Hepatic stellate cell (primary cell): ENCODE data around the gene RPS6KA2.

Experiments
- DNase-seq: peaks from one replicate; pipeline ENCODE4 v3.0.0; 2011; ENCODE audit warnings: low spot score

The RPS6KA2 gene

DNA sequence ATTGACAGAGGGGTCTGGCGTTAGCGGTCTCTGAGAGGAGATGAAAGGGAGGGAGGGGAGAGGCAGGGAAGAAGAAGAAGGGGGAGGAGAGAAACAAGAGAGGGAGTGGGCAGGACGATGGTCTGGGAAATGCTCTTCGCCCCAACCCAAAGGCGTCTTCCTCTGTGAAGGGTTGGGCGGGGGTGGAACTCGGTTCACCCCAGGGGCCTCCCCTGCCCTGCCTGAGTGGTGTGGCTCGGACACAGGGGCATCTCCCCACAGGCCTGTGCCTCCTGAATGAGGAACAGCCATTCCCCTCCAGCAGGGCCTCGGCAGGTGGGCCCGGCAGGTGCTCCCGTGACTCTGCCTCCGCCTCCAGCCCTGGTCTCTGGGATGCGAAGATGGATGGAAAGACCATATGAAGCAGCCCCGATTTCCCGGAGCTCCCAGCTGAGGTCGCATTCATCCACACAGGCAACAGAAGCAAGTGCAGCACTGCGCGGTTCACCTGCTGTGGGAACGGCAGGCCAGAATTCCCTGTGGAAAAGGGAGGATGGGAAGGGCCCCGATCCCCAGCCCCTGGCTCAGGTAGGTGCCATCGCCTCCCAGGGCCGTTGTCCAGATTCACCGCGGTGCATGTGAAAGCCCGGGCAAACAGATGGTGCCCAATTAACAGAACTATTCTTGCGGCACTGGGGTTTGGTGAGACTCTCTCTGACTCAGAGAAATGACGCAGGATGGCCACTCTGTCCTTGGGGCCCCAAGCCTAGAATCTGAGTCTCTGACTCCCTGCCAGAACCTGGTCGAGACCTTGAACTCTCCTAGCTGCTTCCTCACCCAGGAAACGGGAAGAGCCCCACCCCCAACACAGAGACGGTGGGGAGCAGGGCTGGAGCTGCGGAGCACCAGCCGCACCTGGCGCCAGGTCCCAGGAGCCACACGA, 29.4 kb upstream of the RPS6KA2 start:
- peak; percentile 34 for DNase-seq

DNA sequence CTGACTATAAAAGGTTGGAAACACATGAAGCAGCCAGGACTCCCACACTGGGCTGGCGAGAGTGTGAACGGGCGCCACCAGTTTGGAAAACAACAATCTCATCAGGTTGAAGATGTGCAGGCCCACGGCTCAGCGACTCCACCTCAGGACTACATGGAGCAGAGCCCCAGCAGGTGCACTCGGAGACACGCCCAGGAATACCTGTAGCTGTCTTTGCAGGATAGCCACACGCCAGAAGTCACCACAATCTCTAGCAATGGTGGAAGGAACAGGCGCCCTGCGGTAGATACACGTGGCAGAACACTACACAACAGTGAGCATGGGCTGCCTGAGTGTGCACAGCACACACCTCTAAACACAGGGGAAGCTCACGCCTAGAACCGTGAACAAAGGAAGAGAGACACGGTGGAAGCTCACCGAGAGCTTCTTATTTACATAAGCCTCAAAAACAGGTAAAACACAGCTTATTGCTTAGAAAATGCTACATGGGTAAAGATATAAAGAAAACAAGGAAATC, 28.7 kb upstream of the RPS6KA2 start:
- DNase-seq: no peak

DNA sequence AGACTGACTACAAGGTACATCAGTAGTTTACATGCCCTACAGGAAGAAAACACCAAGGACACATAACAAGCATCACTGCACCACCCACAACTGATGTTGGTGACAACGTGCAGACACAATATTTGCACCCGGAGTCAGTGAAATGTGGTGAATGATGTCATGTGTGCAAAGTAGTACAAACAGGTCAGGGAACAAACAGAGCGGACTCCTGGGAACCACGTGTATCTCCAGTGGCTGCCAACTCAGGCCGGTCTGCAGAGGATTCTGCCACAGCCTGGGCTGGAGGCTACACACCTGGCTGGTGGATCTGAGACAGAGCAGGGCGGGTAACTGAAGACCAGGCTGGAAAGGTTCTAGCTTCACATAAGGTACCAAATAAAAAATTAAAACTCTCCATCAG, 28.2 kb upstream of the RPS6KA2 start:
- no peak for DNase-seq

DNA sequence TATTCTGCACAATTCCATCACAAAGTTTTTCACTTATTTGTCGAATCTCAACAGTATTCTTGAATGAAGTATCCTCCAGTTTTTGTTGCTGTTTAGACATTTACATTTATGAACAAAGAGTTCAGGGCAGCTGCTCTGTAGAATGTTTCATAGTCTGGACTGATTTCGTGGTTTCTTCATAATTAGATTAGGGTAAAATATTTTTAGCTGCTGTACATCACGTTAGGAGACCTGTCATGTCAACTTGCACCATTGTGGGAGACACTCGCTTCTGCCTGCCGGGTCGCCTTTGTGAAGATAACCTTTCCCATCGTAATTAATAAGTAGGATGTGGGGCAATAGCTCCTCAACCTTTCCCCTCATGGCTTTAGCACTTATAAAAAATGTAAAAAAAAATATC, 27.5 kb upstream of the RPS6KA2 start:
- no peak for DNase-seq

DNA sequence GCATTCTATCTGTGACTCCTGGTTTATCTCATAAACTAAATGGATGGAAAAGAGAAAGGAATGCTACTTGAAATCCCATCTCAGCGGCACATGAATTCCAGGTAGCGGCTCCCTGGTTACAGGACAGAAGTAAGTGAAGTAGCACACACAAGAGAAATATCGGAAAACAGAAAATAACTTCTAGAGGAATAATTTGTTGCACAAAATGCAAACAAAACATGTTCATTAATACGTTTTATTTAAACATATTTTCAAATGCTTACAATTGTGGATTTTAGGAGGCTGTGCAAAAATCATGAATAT, 26.5 kb upstream of the RPS6KA2 start:
- no peak for DNase-seq

DNA sequence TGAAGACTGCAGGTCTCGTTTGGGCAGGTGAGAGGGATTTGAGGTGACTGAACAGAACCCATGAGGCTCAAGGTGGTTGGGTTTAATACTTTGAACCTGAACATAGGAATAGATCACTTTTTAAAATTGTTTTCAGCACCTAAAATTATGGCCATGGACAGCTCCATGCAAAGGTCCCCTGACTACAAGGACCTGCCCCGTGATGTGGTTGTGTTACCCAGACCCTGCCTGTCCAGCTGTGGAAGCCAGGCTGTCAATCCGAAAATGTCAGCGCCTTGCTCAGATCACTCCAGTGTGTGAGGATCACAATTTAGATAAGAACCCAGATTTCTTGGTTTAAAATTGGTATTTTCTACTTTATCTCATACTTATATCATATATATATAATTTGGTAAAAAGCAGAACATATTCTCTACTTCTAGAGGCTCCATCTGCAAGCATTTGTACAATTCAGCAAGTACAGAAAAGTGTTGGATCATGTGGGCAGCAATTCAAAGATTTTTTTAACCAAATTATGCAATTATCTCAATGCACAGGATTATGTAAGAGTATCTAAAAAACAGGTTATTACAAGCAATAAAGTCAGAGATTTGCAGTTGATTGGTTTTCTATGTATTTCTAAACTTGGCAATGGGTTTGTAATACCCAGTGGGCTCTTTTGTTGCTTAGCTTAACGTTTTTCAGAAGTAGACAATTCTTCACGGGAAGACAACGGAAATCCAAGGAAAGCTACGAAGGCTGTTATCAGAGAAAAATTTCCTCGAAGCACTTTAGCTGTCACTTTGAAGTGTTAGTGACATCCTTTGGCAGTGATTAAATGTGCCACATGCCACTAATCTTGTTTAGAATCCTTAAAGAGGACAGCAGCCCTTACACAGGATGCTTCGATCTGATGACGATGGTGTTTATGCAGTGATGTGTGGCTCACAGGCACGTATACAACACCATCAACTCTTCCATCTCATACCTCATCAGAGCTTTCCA, 24.1 kb upstream of the RPS6KA2 start:
- DNase-seq: no peak

DNA sequence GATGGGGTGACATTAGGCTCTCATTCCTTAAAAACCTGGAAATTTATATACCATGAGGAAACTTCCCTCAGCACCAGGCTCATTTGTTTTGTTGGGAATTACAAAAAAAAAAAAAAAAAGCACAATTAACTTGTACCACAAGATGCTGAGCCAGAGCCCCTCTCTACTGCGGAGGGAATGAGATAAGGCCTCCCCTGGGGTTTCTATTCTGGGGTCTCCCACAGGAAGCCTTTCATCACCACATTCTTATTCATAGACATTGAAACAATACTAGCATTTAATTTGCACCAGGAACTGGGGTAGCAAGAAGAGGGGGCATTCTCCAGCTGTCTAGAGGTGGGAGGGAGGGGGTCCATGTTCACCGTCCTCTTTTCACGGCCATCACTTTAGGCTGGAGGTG, 23.0 kb upstream of the RPS6KA2 start:
- no peak for DNase-seq

DNA sequence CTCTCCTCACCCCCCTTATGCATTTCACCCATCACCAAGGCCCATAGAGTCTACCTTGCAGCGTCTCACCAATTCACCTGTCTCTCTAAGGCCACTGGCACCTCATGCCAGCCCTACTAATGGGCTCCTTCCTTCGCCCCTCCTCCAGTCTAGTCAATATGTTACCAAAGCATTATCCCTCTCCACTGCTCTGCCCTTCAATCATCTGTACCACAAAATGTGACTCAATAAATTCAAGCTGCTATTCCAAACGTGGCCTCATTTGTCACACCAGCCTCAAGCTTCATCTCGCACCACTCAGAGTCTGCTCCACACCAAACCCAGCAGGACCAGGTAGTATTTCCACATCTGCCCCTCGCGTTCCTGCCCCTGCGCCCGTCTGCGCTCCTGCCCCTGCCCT, 21.8 kb upstream of the RPS6KA2 start:
- no peak for DNase-seq

DNA sequence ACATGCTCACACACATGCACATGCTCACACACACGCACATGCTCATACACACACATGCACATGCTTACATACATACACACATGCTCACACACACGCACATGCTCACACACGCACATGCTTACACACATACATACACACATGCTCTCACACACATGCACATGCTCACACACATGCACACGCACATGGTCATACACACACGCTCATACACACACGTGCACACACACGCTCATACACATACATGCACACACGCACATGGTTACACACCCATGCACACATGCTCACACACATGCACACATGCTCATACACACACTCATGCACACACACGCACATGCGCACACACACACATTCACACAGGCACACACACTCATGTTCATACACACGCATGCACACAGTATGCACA, 20.8 kb upstream of the RPS6KA2 start:
- DNase-seq: no peak

DNA sequence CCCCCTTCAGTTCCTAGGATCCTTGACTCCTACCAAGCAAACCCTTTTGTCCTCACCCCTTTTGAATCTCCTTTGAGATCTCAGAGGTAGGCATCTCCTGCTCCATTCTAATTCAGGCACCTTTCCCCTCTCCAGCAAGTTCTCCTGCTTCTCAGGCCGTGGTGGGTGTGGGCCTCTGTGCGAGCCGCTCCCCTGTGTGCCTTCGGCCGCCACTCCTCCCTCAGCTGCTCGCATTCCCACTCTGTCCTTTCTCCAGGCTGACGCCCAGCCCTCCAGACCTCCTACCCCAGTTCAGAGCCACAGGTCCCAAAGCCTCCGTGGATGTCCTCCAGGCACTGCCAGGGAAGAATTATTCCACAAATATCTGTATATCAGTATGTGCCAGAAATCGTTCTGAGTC, 19.7 kb upstream of the RPS6KA2 start:
- no peak for DNase-seq

DNA sequence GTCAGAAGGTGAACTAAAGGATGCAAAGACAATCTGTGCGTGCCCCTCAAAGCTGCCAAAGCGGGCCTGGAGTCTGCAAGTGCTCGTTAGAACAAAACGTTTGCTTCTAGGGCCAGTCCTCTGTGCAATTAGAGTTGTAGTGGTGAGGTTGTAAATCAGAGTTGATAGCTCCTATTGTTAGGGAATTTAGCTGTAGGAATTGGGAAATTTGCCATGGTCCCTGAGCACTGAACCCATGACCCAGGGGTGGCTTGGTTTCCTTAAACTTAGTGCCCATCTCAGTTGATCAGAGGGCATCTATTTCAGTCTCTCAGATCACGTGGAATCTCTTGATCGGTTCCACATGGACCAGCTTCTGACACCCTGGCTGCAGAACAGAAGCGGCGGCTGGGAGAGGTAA, 18.8 kb upstream of the RPS6KA2 start:
- no peak for DNase-seq

DNA sequence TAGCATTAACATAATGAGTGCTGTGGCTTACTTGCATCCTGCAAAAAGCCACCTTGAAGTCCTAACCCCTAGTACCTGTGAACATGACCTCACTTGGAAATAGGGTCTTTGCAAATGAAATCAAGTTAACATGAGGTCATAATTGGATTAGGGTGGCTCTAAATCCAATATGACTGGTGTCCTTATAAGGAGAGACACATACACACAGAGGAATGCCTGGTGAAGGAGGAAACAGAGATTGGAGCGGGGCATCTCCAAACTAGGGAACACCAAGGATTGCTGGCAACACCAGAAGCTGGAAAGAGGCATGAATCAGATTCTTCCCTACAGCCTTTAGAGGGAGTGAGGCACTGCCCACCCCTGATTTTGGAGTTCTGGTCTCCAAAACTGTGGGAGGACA, 17.6 kb upstream of the RPS6KA2 start:
- DNase-seq: no peak

DNA sequence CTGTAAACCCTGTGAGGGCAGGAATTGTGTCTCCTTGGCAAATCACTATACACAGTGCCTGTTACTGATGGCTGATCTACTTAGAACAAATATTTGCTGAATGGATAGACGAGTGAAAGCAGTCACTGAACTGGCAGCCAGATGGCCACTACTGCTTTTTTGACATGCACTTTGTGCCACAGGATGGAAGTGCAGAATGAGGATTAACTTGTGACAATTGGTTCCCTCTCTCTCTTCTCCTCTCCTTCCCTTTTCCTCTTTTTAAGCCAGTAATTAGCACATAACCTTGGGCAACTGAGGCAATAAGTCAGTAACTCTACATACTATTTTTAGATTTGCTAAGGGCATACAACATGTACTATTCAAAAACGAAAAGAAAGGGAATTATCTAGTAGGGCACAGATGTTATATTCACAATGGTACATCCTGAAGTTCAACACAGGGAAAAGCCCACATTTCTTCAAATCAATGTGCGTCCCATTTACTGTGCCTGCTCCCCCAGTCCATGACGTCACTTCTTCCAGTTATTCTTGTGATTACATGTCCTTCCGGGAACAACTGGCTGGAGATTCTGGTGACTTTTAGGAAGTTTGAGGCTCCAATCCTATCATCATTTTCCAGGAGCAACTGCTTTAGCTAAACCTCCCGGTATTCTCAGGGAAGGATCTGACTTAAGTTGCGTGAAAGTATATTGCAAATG, 17.0 kb upstream of the RPS6KA2 start:
- DNase-seq: no peak

DNA sequence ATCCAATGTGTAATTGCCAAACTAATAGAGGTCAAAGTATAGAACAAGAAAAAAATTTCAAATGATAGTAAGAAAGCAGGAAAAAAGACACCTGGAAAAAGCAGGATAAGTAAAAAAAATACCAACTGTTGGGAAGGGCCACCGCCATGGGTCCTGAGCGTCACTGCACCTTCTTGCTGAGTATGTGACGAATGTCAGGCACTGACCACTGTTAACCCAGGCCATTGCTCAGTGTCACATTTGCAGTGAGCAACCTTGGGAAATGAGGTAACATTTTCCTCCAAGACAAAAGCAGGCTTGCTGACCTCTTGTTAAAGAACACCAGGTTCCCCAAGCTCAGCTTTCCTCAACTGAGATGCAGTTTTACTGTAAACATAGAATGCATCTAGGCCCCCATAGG, 15.6 kb upstream of the RPS6KA2 start:
- no peak for DNase-seq

DNA sequence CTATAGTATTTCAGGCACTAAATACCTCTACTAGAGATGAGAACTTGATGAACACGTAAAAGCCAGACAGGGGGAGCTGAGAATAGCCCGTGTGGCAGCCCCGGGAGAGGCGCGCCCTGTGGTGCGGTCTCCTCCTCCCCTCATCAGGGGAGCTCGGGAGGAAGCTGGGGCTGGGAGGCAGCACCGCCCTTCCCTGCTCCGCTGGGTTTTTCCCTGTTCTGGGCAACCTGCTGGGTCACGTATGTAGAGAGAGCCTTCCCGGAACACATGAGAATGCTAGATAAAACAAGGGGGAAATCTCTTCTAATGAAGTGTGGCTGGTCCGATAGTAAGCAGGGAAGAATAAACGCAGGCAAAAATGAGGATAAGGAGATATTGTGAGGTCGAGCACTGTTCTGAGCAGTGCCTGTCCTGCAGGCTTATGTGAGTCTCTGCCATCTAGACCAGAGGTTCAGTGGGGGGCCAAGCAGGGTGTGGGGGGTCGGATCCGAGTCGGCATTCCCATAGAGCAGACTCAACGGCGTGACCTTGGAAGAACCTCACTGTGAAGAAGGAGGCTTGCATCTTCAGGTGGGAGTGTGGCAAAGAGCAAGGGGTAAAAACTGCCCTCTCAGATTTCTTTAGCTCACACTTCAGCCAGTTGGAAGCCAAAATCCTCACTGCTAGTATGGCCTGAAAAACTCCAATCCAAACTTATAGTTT, 13.4 kb upstream of the RPS6KA2 start:
- peak; percentile 41 for DNase-seq

DNA sequence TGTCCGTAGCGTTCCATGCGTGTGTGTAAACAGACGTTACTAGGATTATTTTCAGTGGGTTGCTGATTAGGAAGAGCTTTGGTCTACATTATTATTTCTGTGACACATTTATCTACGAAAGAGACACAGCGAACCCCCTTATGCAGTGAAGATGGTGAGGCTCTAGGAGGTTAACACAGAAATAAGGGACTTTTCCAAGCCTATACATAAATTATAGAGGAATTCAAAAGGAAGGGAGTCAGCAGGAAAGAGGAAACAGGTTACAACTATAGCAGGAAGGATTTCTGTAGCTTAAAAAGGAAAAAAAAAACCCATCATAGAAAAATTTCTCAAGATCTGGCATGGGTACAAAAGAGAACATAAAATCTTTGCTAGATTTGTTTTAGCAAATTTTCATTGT, 12.9 kb upstream of the RPS6KA2 start:
- DNase-seq: no peak

DNA sequence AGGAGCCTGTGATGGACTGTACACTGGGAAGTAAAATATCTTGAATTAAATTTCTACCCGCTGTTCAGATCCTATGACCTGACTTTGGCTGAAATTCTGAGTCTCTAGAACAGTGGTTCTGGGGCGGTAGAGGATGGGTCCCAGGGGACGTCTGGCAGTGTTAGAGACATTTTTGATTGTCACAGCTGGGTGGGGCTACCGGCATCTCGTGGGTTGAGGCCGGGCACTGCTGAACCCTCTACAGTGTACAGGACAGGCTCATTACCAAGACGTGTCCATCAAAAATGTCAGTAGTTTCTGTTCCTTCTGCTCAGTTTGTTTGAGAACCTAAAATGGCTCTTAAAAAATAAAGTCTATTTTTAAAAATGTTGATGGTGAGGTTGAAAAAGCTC, 11.5 kb upstream of the RPS6KA2 start:
- no peak for DNase-seq

DNA sequence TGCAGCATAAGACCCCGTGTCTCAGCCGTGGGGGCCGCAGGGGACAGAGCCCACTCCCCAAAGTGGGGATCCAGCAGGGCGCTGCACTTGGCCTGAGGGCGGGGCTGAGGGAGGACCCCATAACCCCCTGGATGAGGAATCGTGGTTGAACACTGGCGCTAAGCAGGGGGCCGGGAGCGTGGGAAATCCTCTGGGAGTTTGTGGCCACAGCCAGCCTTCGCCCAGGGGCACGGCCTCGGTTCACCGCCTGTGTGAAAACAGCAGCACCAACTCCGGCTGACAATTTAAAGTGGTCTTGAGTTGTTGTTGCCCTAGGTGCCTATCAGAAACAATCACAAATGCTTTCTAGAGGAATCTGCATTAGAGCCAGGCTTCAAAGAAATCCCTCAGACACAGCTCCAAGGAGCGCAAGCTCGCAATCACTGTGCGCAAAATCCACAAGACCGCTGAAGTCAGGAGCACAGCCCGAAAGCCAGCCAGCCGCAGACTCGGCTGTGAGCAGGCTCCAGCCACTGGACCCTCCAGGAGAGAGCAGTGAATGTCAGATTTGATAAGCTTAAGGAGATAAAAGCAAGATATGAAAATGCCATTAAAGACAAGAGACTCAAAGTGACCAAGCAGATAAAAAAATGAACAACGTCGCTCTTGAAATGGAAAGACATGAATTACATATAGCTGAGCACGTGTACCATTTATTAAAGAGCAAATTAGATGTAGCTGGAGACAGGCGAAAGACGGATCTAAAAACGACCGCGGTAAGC, 10.9 kb upstream of the RPS6KA2 start:
- DNase-seq: no peak

DNA sequence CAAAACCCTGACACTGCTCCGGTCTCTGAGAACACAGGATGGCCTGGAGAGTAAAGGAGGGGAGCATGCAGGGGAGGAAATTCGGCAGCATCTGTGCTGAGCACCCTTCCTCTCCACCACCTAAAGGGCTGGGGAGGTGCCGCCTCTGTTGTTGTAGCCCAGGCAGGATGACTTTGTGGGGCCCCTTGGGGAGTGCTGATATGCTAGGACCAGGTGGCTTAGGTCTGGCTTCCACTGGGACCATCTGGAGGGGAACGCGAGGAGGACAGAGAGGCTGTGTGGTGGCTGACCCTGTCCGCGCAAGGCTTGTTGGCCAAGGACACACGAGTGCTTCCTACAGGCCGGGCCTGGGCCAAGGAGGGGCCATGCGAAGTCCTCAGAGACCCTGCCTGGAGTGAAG, 9.9 kb upstream of the RPS6KA2 start:
- DNase-seq: no peak

DNA sequence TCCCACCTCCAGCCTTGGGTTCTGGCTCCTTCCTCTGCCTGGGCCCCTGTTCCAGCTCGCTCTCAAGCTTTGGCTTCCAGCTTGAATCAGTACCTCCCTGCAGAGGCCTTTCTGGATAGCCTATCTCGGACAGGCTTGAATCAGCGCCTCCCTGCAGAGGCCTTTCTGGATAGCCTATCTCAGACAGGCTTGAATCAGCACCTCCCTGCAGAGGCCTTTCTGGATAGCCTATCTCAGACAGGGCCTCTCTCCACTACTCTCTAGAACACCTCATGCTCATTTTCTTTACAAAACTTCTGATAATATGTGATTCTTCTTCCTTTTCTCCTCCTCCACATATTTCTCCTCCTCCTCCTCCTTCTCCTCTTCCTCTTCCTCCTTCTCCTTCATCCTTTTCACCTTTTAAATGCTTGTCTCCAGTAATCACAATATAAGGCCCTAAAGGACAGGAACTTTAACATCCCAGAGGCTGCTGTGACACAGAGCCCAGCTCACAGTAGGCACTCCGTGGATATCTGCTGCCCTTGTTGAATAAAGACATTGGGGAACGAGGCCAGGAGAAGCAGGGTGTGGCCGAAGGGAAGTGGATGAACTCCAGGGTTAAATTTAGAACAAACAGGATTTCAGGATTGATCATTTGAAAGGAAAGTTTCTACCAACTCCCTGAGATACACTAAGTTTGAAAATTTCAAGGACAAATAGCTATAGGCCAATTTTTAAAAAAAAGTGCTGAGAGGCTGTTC, 9.3 kb upstream of the RPS6KA2 start:
- DNase-seq: no peak
